Heart left ventricle (tissue), 13 donors: ENCODE data around the gene PTPRZ1.

ENCODE experiments used
- CTCF ChIP-seq, 12 donors: fragments of 200-600 bp; sonication (generic) in 4 of 12; IDR thresholded peaks; one replicate each; pipeline versions ENCODE4 v1.5.0 to v1.8.0; 2018 to 2022; ENCODE audit warnings: antibody characterized with exemption in 12 of 12, mild to moderate bottlenecking in 5 of 12
- POLR2A ChIP-seq, 2 donors: fragments of 450-650 bp; IDR thresholded peaks; one replicate each; pipeline ENCODE4 v1.6.1; 2017; ENCODE audit warnings: antibody characterized with exemption in 2 of 2, mild to moderate bottlenecking in 2 of 2, moderate library complexity in 2 of 2
- donor health status: ischemic (EF 13 %, LVEDD 7.1; RV severe dilation, severe dysfunction).
- donor health status: DM: no; HTN: yes; CAD: no.
- donor health status: DM: no; HTN: no; CAD: no.
- donor health status: ischemic (EF 25% LVEDD 6.9; RV normal size, moderate dysfunction).
- donor health status: ischemic (EF 25% LVEDD 5.7; RV mildly dilated, moderate dysfunction).
- donor health status: ischemic (EF 35%, LVEDD 5.7; RV mildly dilated, moderate dysfunction).
- donor health status: nonischemic (EF 11% LVEDD 7.7; RV severe dilation, severe dysfunction).
- donor health status: DM: yes; HTN: yes; CAD: no.
- donor health status: PGD.
- donor health status: ischemic (EF 29% LVEDD 5.4; RV normal size, mild dysfunction).
- donor health status: nonischemic (EF 23%, LVEDD 6.1; RV moderate dilation, normal function).

GRCh38 chr7:121914676-121915279, 41.8 kb downstream of the PTPRZ1 start:
- no peak for TF ChIP-seq CTCF (IDR thresholded peaks at IDR 0.05)
- no peak for TF ChIP-seq POLR2A (IDR thresholded peaks at IDR 0.05)
